Left renal pelvis (tissue), 4 donors: ENCODE results near the gene TBC1D1. TPM values are rescaled to one million over a fixed set of nuclear protein-coding genes. Genes with fewer than 3 reads are reported as not detected.

ENCODE experiments used
- DNase-seq, 4 donors: peaks; one replicate each; pipeline ENCODE4 v3.0.0-alpha.2; 2013; ENCODE audit warnings: low read depth in 4 of 4, low spot score in 3 of 4
- polyA plus RNA-seq, 4 donors: library from polyadenylated mRNA; unstranded; fragments of 120-200 nt; gene quantifications; one replicate each; pipeline ENCODE4 v1.2.1, GENCODE V29; 2013; ENCODE audit not compliant: insufficient read length in 4 of 4

TBC1D1 gene
- polyA plus RNA-seq, 4 donors = 48.5 to 194 (median 183) TPM

- DNase-seq = peak in 1 of 4 donors; percentile 31
These were observed 759 bp upstream of the TBC1D1 start for GRCh38 chr4:37889849-37890800.

GRCh38 chr4:37891260-37892159, 626 bp downstream of the TBC1D1 start:
- no peak for DNase-seq

- DNase-seq = no peak
These were observed 1.8 kb downstream of the TBC1D1 start for GRCh38 chr4:37892641-37893040.

GRCh38 chr4:37893164-37893563, 2.3 kb downstream of the TBC1D1 start:
- no peak for DNase-seq

GRCh38 chr4:37895271-37895670, 4.4 kb downstream of the TBC1D1 start:
- DNase-seq = no peak

GRCh38 chr4:37896206-37896860, 5.4 kb downstream of the TBC1D1 start:
- no peak for DNase-seq

- DNase-seq = no peak
These were observed 11.3 kb downstream of the TBC1D1 start for GRCh38 chr4:37902212-37902611.

GRCh38 chr4:37902738-37903693, 12.1 kb downstream of the TBC1D1 start:
- DNase-seq = no peak

GRCh38 chr4:37903901-37904300, 13.0 kb downstream of the TBC1D1 start:
- no peak for DNase-seq

GRCh38 chr4:37904824-37905223, 13.9 kb downstream of the TBC1D1 start:
- no peak for DNase-seq

GRCh38 chr4:37905533-37906169, 14.8 kb downstream of the TBC1D1 start:
- DNase-seq = no peak

GRCh38 chr4:37908488-37909331, 17.8 kb downstream of the TBC1D1 start:
- no peak for DNase-seq

- no peak for DNase-seq
These were observed 18.6 kb downstream of the TBC1D1 start for GRCh38 chr4:37909332-37910090.

- DNase-seq = no peak
These were observed 19.2 kb downstream of the TBC1D1 start for GRCh38 chr4:37910091-37910486.

- DNase-seq = no peak
These were observed 23.7 kb downstream of the TBC1D1 start for GRCh38 chr4:37914539-37914938.

- no peak for DNase-seq
These were observed 26.5 kb downstream of the TBC1D1 start for GRCh38 chr4:37917388-37917787.

- DNase-seq = no peak
These were observed 27.8 kb downstream of the TBC1D1 start for GRCh38 chr4:37918653-37919052.

- DNase-seq = no peak
These were observed 31.4 kb downstream of the TBC1D1 start for GRCh38 chr4:37922328-37922727.
